Measurements from ENCODE around the gene RIOK1. TPM values are rescaled to one million over a fixed set of nuclear protein-coding genes. Genes with fewer than 3 reads are reported as not detected.
"Not testable (repeated sequence)": the region's sequence is repeated elsewhere in the genome, so short reads cannot be mapped to it uniquely, and the experiment has no call there.

Gene RIOK1
- total and polyA plus RNA-seq, 2 of the 13 experiments (the other 11 are each of a cell fraction or from before 2014, with no cell fraction given) = 9.4 to 37.8 TPM

DNA sequence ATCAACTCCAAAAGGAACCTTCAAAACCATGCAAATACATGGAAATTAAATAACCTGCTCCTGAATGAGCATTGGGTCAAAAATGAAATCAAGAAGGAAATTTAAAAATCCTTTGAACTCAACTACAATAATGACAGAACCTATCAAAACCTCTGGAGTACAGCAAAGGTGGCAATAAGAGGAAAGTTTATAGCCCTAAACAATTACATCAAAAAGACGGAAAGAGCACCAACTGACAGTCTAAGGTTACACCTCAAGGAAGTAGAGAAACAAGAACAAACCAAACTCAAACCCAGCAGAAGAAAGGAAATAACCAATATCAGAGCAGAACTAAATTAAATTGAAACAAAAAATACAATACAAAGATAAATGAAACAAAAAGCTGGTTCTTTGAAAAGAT is 39.0 kb upstream of the RIOK1 start:
- H3K36me3 ChIP-seq (replicated peaks in 1 of 2; ENCODE audit: control insufficient read depth in 1 of 2, insufficient read depth in 2 of 2, low read length in 2 of 2); DNase-seq (ENCODE audit: low spot score); H4K20me1 ChIP-seq (ENCODE audit: insufficient read depth, low read length); POLR2A ChIA-PET; CTCF ChIA-PET (ENCODE audit: low intra/inter-chr PET ratio, low total read pairs); H2AFZ ChIP-seq (ENCODE audit: low read length); H3K79me2 ChIP-seq (ENCODE audit: insufficient read depth, low read length); H3K27me3 ChIP-seq (ENCODE audit: control insufficient read depth in 1 of 2, insufficient read depth in 2 of 2, low read length in 2 of 2); H3K9ac ChIP-seq (ENCODE audit: insufficient read depth, low read depth, low read length); H3K4me2 ChIP-seq (ENCODE audit: low read depth, low read length); intact Hi-C loops (cut with micrococcal nuclease; ENCODE audit: unreplicated experiment); ATAC-seq; H3K27ac ChIP-seq (ENCODE audit: extremely low read length, insufficient read depth, low read length); H3K9me3 ChIP-seq (ENCODE audit: low read length); in situ Hi-C loops (cut with HindIII; ENCODE audit: extremely low pct_ligation_motif_present, low pct_unique_long_range_greater_than_20kb); BruUV-seq (replicated peaks); H3K4me3 ChIP-seq (replicated peaks in 1 of 3; ENCODE audit: insufficient read depth in 1 of 3, low read depth in 2 of 3, low read length in 3 of 3); FAIRE-seq: not testable (repeated sequence)
- peaks cover 13% of the 10 kb centered on the region for H3K4me1 ChIP-seq (ENCODE audit: insufficient read depth, low read length)
- whole genome bisulfite sequencing (ENCODE audit: low lambda C conversion rate) = 34% methylated on average over 1 of the region's 1 CpG

DNA sequence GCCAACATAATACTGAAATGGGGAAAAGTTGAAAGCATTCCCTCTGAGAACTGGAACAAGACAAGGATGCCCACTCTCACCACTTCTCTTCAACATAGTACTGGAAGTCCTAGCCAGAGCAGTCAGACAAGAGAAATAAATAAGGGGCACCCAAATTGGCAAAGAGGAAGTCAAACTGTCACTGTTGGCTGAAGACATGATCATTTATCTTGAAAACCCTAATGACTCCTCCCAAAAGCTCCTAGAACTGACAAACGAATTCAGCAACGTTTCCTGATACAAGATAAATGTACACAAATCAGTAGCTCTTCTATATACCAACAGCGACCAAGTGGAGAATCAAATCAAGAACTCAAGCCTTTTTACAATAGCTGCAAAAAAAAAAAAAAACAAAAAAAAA is 37.7 kb upstream of the RIOK1 start:
- H3K4me3 ChIP-seq (replicated peaks in 1 of 3; ENCODE audit: insufficient read depth in 1 of 3, low read depth in 2 of 3, low read length in 3 of 3); H3K9me3 ChIP-seq (ENCODE audit: low read length); H3K36me3 ChIP-seq (replicated peaks in 1 of 2; ENCODE audit: control insufficient read depth in 1 of 2, insufficient read depth in 2 of 2, low read length in 2 of 2); BruUV-seq (replicated peaks); H3K27ac ChIP-seq (ENCODE audit: extremely low read length, insufficient read depth, low read length); H2AFZ ChIP-seq (ENCODE audit: low read length); FAIRE-seq; H4K20me1 ChIP-seq (ENCODE audit: insufficient read depth, low read length); H3K4me2 ChIP-seq (ENCODE audit: low read depth, low read length); intact Hi-C loops (cut with micrococcal nuclease; ENCODE audit: unreplicated experiment); H3K79me2 ChIP-seq (ENCODE audit: insufficient read depth, low read length); ATAC-seq; H3K9ac ChIP-seq (ENCODE audit: insufficient read depth, low read depth, low read length); in situ Hi-C loops (cut with HindIII; ENCODE audit: extremely low pct_ligation_motif_present, low pct_unique_long_range_greater_than_20kb); H3K27me3 ChIP-seq (ENCODE audit: control insufficient read depth in 1 of 2, insufficient read depth in 2 of 2, low read length in 2 of 2); CTCF ChIA-PET (ENCODE audit: low intra/inter-chr PET ratio, low total read pairs); DNase-seq (ENCODE audit: low spot score): not testable (repeated sequence)
- POLR2A ChIA-PET = interaction anchor here (1.2 kb wide), 1 partner anchor 38 kb away, joined by 4 read pairs; the partner anchor contains the start of genes CAGE1 and RIOK1
- peaks cover 13% of the 10 kb centered on the region for H3K4me1 ChIP-seq (ENCODE audit: insufficient read depth, low read length)
- WGBS (ENCODE audit: low lambda C conversion rate) = 1% methylated on average over 3 of the region's 3 CpGs

DNA sequence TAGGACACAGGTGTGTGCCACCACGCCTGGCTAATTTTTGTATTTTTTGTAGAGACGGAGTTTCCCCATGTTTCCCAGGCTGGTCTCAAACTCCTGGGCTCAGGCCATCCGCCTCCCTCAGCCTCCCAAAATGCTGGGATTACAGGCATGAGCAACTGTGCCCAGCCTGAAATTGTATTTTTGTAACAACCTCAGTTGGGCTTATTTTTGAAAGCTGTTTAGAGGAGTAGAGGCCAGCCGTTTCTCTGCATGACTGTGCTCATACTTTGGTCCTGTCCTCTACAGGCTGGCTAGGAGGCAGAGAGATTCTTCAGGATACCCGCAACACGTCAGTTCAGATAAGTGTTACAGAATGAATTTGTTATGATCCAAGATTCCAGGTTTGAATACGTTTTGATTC is 22.2 kb upstream of the RIOK1 start:
- TF ChIP-seq, protein P1, sequence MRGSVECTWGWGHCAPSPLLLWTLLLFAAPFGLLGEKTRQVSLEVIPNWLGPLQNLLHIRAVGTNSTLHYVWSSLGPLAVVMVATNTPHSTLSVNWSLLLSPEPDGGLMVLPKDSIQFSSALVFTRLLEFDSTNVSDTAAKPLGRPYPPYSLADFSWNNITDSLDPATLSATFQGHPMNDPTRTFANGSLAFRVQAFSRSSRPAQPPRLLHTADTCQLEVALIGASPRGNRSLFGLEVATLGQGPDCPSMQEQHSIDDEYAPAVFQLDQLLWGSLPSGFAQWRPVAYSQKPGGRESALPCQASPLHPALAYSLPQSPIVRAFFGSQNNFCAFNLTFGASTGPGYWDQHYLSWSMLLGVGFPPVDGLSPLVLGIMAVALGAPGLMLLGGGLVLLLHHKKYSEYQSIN (CRISPR knock-in tag; IDR thresholded peaks at IDR 0.05; ENCODE audit: borderline replicate concordance) = no peak
- TF ChIP-seq ZFP82 (CRISPR knock-in tag; IDR thresholded peaks at IDR 0.05; ENCODE audit: borderline replicate concordance) (no peak), RBM22 (optimal IDR thresholded peaks at IDR 0.05; ENCODE audit: low read length) (no peak), ZNF180 (CRISPR knock-in tag; IDR thresholded peaks at IDR 0.05; ENCODE audit: borderline replicate concordance, low read depth) (no peak), ZBTB21 (CRISPR knock-in tag; IDR thresholded peaks at IDR 0.05) (no peak)
- TF ChIP-seq, protein P2, sequence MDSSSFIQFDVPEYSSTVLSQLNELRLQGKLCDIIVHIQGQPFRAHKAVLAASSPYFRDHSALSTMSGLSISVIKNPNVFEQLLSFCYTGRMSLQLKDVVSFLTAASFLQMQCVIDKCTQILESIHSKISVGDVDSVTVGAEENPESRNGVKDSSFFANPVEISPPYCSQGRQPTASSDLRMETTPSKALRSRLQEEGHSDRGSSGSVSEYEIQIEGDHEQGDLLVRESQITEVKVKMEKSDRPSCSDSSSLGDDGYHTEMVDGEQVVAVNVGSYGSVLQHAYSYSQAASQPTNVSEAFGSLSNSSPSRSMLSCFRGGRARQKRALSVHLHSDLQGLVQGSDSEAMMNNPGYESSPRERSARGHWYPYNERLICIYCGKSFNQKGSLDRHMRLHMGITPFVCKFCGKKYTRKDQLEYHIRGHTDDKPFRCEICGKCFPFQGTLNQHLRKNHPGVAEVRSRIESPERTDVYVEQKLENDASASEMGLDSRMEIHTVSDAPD (CRISPR knock-in tag; IDR thresholded peaks at IDR 0.05) = no peak
- no peaks in the 10 kb centered on the region for H3K4me1 ChIP-seq (ENCODE audit: insufficient read depth, low read length)
- BruUV-seq (replicated peaks) = no TSS peak
- no peak for ATAC-seq
- DNase-seq (ENCODE audit: low spot score) = no peak
- no peak overlapping the region for H3K4me3 ChIP-seq (replicated peaks in 1 of 3; ENCODE audit: insufficient read depth in 1 of 3, low read depth in 2 of 3, low read length in 3 of 3)
- no peaks in the 10 kb centered on the region for H3K9me3 ChIP-seq (ENCODE audit: low read length)
- H3K9ac ChIP-seq (ENCODE audit: insufficient read depth, low read depth, low read length) = no peak overlapping the region
- no peaks in the 10 kb centered on the region for H3K79me2 ChIP-seq (ENCODE audit: insufficient read depth, low read length)
- no peak overlapping the region for H3K27ac ChIP-seq (ENCODE audit: extremely low read length, insufficient read depth, low read length)
- ChIA-PET POLR2A (no interaction called here), CTCF (ENCODE audit: low intra/inter-chr PET ratio, low total read pairs) (no interaction called here)
- no peak for FAIRE-seq
- in situ Hi-C loops (cut with HindIII; ENCODE audit: extremely low pct_ligation_motif_present, low pct_unique_long_range_greater_than_20kb) (no loop called here), intact Hi-C loops (cut with micrococcal nuclease; ENCODE audit: unreplicated experiment) (no loop called here)
- no peaks in the 10 kb centered on the region for H3K36me3 ChIP-seq (replicated peaks in 1 of 2; ENCODE audit: control insufficient read depth in 1 of 2, insufficient read depth in 2 of 2, low read length in 2 of 2)
- WGBS (ENCODE audit: low lambda C conversion rate) = 50% methylated on average over 7 of the region's 7 CpGs
- H4K20me1 ChIP-seq (ENCODE audit: insufficient read depth, low read length) = no peaks in the 10 kb centered on the region
- H2AFZ ChIP-seq (ENCODE audit: low read length) = no peak overlapping the region
- H3K4me2 ChIP-seq (ENCODE audit: low read depth, low read length) = no peak overlapping the region
- H3K27me3 ChIP-seq (ENCODE audit: control insufficient read depth in 1 of 2, insufficient read depth in 2 of 2, low read length in 2 of 2) = no peaks in the 10 kb centered on the region; a peak in 1 of 5 replicates

All from HepG2 (cell line).